Naive thymus-derived CD4-positive, alpha-beta T cell (primary cell): ENCODE data around the gene OMP. TPM values are rescaled to one million over a fixed set of nuclear protein-coding genes. Genes with fewer than 3 reads are reported as not detected.

Experiments used
- ATAC-seq: fragments of 150-1000 bp; cut with Tn5 transposase; 2 replicates; pipeline ENCODE4 v1.10.0; 2021; ENCODE audit warnings: mild to moderate bottlenecking, moderate library complexity
- CTCF ChIA-PET: fragments of 350-600 bp; sonication (Branson Sonifier 250); formaldehyde crosslinking; loops from one replicate; lab custom pipeline; 2021; ENCODE audit warnings: antibody characterized with exemption; lab: Charles Lee
- POLR2A ChIA-PET: fragments of 350-600 bp; sonication (Branson Sonifier 250); formaldehyde crosslinking; loops from one replicate; lab custom pipeline; 2021; ENCODE audit warnings: antibody characterized with exemption, inconsistent platforms; lab: Charles Lee
- DNase-seq, 9 donors: peaks; one replicate each; pipeline versions ENCODE4 v3.0.0 to v3.0.0-alpha.2; 2020 to 2022; ENCODE audit warnings: mixed read lengths in 1 of 9
- H3K27ac ChIP-seq: one replicate; pipeline ENCODE4 v1.7.0; 2013; ENCODE audit warnings: mild to moderate bottlenecking, low read depth, low read length, moderate library complexity
- H3K27me3 ChIP-seq, 2 donors: one replicate each; pipeline ENCODE4 v1.7.0; 2013; ENCODE audit warnings: low read length in 2 of 2, mild to moderate bottlenecking in 2 of 2, moderate library complexity in 2 of 2; ENCODE audit not compliant: control insufficient read depth in 2 of 2, insufficient read depth in 2 of 2
- H3K36me3 ChIP-seq, 3 experiments: 1 replicate in 2 of 3; 2 replicates in 1 of 3; pipeline ENCODE4 v1.7.0; 2013; ENCODE audit warnings: low read length in 3 of 3, mild to moderate bottlenecking in 3 of 3, moderate library complexity in 1 of 3; ENCODE audit not compliant: insufficient read depth in 3 of 3, control insufficient read depth in 2 of 3
- H3K4me1 ChIP-seq, 2 donors: one replicate each; pipeline ENCODE4 v1.7.0; 2013; ENCODE audit warnings: low read length in 2 of 2, mild to moderate bottlenecking in 2 of 2, moderate library complexity in 1 of 2; ENCODE audit not compliant: control insufficient read depth in 2 of 2, insufficient read depth in 2 of 2
- H3K4me3 ChIP-seq: 2 replicates; pipeline ENCODE4 v1.7.0; 2013; ENCODE audit warnings: mild to moderate bottlenecking, low read length
- H3K9me3 ChIP-seq, 3 experiments: 1 replicate in 2 of 3; 2 replicates in 1 of 3; pipeline ENCODE4 v1.7.0; 2013; ENCODE audit warnings: low read length in 3 of 3; ENCODE audit not compliant: control insufficient read depth in 2 of 3
- H3K27ac Mint-ChIP-seq, 9 donors: one replicate each; pipeline ENCODE4 v1.8.0; 2020 to 2022; ENCODE audit warnings: mixed read lengths in 9 of 9, mild to moderate bottlenecking in 8 of 9, moderate library complexity in 5 of 9, inconsistent platforms in 2 of 9
- H3K27me3 Mint-ChIP-seq, 5 donors: one replicate each; pipeline ENCODE4 v1.8.0; 2021 to 2022; ENCODE audit warnings: mixed read lengths in 5 of 5, mild to moderate bottlenecking in 1 of 5
- H3K36me3 Mint-ChIP-seq, 5 donors: one replicate each; pipeline ENCODE4 v1.8.0; 2020 to 2022; ENCODE audit warnings: mixed read lengths in 5 of 5, mild to moderate bottlenecking in 3 of 5, inconsistent platforms in 1 of 5
- H3K4me1 Mint-ChIP-seq, 7 donors: one replicate each; pipeline ENCODE4 v1.8.0; 2020 to 2022; ENCODE audit warnings: mixed read lengths in 7 of 7, mild to moderate bottlenecking in 3 of 7, inconsistent platforms in 1 of 7
- H3K4me3 Mint-ChIP-seq, 10 donors: one replicate each; pipeline ENCODE4 v1.8.0; 2020 to 2022; ENCODE audit warnings: mild to moderate bottlenecking in 10 of 10, mixed read lengths in 10 of 10, moderate library complexity in 6 of 10, inconsistent platforms in 2 of 10
- H3K9me3 Mint-ChIP-seq, 11 donors: one replicate each; pipeline ENCODE4 v1.8.0; 2020 to 2022; ENCODE audit warnings: mixed read lengths in 11 of 11, mild to moderate bottlenecking in 4 of 11, inconsistent platforms in 1 of 11, moderate library complexity in 1 of 11
- intact Hi-C, 2 donors: fragments of 100-400 bp; cut with micrococcal nuclease; formaldehyde crosslinking; loops; one replicate each; pipeline ENCODE4 v1.15.1; 2023
- polyA plus RNA-seq, 2 donors: library from polyadenylated mRNA; unstranded; fragments of 300-500 nt; fragmentation: Illumina TruSeq; gene quantifications; one replicate each; pipeline ENCODE4 v1.2.3, GENCODE V29; 2021
- total RNA-seq, 6 experiments: library from RNA in 5 of 6; stranded (reverse) in 5 of 6; gene quantifications; 1 replicate in 5 of 6; 2 replicates in 1 of 6; pipeline ENCODE4 v1.2.3 and lab custom pipeline; 2021 to 2026

OMP gene
- total and polyA plus RNA-seq, 7 experiments from 2014 or later = 1.1 TPM; not detected in 6

GRCh38 chr11:77063407-77063806 is 39.2 kb upstream of the OMP start:
- H3K4me1 ChIP-seq = peaks cover 0 to 9% of the 10 kb centered on the region in 2 donors
- Mint-ChIP-seq H3K36me3 (no peaks in the 10 kb centered on the region), H3K27ac (no peak overlapping the region), H3K9me3 (peaks cover 0 to 10% (median 1%) of the 10 kb centered on the region in 11 donors), H3K27me3 (peaks cover 0 to 56% (median 0%) of the 10 kb centered on the region in 5 donors), H3K4me3 (no peak overlapping the region), H3K4me1 (peaks cover 3 to 17% (median 15%) of the 10 kb centered on the region in 7 donors)
- no peaks in the 10 kb centered on the region for H3K27me3 ChIP-seq
- no peaks in the 10 kb centered on the region for H3K36me3 ChIP-seq
- ChIA-PET CTCF (interaction anchor here (1.3 to 4.2 kb wide), 2 partner anchors 23 to 28 kb away, joined by 3 to 25 read pairs; no protein-coding TSS in a partner anchor), POLR2A (interaction anchor here (0.7 kb wide), 1 partner anchor 1137 kb away, joined by 3 read pairs; no protein-coding TSS in a partner anchor)
- H3K27ac ChIP-seq = no peak overlapping the region
- no peaks in the 10 kb centered on the region for H3K9me3 ChIP-seq
- no peak for ATAC-seq
- DNase-seq = no peak
- no peak overlapping the region for H3K4me3 ChIP-seq
- intact Hi-C loops = no loop called here

GRCh38 chr11:77063861-77064260 is 38.8 kb upstream of the OMP start:
- ATAC-seq (no peak), DNase-seq (no peak)
- no peak overlapping the region for H3K4me3 Mint-ChIP-seq
- ChIA-PET CTCF (interaction anchor here (0.8 to 4.2 kb wide), 3 partner anchors 23 to 31 kb away, joined by 3 to 25 read pairs (median 3); no protein-coding TSS in a partner anchor), POLR2A (interaction anchor here (1.0 kb wide), 1 partner anchor 18 kb away, joined by 8 read pairs; no protein-coding TSS in a partner anchor)
- peaks cover 0 to 51% (median 0%) of the 10 kb centered on the region in 5 donors for H3K27me3 Mint-ChIP-seq
- H3K9me3 Mint-ChIP-seq = peaks cover 0 to 10% (median 1%) of the 10 kb centered on the region in 11 donors
- H3K36me3 ChIP-seq = no peaks in the 10 kb centered on the region
- H3K36me3 Mint-ChIP-seq = no peaks in the 10 kb centered on the region
- H3K9me3 ChIP-seq = no peaks in the 10 kb centered on the region
- no peak overlapping the region for H3K27ac ChIP-seq
- intact Hi-C loops = no loop called here
- no peak overlapping the region for H3K4me3 ChIP-seq
- H3K27ac Mint-ChIP-seq = no peak overlapping the region
- no peaks in the 10 kb centered on the region for H3K27me3 ChIP-seq
- peaks cover 0 to 9% of the 10 kb centered on the region in 2 donors for H3K4me1 ChIP-seq
- peaks cover 5 to 21% (median 16%) of the 10 kb centered on the region in 7 donors for H3K4me1 Mint-ChIP-seq

GRCh38 chr11:77064648-77065217 is 37.9 kb upstream of the OMP start:
- no peaks in the 10 kb centered on the region for H3K9me3 ChIP-seq
- no peaks in the 10 kb centered on the region for H3K36me3 ChIP-seq
- DNase-seq = no peak
- H3K27me3 ChIP-seq = no peaks in the 10 kb centered on the region
- peaks cover 0 to 9% of the 10 kb centered on the region in 2 donors for H3K4me1 ChIP-seq
- no peak overlapping the region for H3K4me3 ChIP-seq
- ChIA-PET CTCF (interaction anchor here (0.8 to 4.2 kb wide), 5 partner anchors 13 to 31 kb away, joined by 3 to 25 read pairs (median 4); no protein-coding TSS in a partner anchor), POLR2A (interaction anchor here (1.0 kb wide), 1 partner anchor 17 kb away, joined by 8 read pairs; no protein-coding TSS in a partner anchor)
- H3K27me3 Mint-ChIP-seq = peaks cover 0 to 49% (median 0%) of the 10 kb centered on the region in 5 donors
- peak overlapping the region in 6 of 10 donors; percentile 8 to 83 (median 33) for H3K4me3 Mint-ChIP-seq
- peaks cover 0 to 10% (median 1%) of the 10 kb centered on the region in 11 donors for H3K9me3 Mint-ChIP-seq
- H3K4me1 Mint-ChIP-seq = peaks cover 5 to 24% (median 20%) of the 10 kb centered on the region in 7 donors
- intact Hi-C loops = loop anchor here in 1 of 2 donors (5.0 kb wide), 1 partner anchor 348 kb away; no protein-coding TSS in a partner anchor
- peak overlapping the region in 3 of 9 donors; percentile 29 to 79 (median 34) for H3K27ac Mint-ChIP-seq
- H3K36me3 Mint-ChIP-seq = no peaks in the 10 kb centered on the region
- no peak overlapping the region for H3K27ac ChIP-seq
- ATAC-seq = no peak

GRCh38 chr11:77065878-77066228 is 36.8 kb upstream of the OMP start:
- H3K27me3 ChIP-seq = no peaks in the 10 kb centered on the region
- no peaks in the 10 kb centered on the region for H3K36me3 Mint-ChIP-seq
- POLR2A ChIA-PET = interaction anchor here (0.6 to 1.1 kb wide), 2 partner anchors 18 to 19 kb away, joined by 3 read pairs; no protein-coding TSS in a partner anchor
- H3K4me1 ChIP-seq = peaks cover 0 to 9% of the 10 kb centered on the region in 2 donors
- H3K9me3 Mint-ChIP-seq = peaks cover 0 to 10% (median 1%) of the 10 kb centered on the region in 11 donors
- H3K4me1 Mint-ChIP-seq = peaks cover 5 to 28% (median 21%) of the 10 kb centered on the region in 7 donors
- CTCF ChIA-PET = interaction anchor here (0.6 to 4.2 kb wide), 4 partner anchors 15 to 1187 kb away, joined by 4 to 25 read pairs (median 4); no protein-coding TSS in a partner anchor
- peak overlapping the region; percentile 81 to 95 (median 87) for H3K4me3 Mint-ChIP-seq
- peaks cover 0 to 38% (median 0%) of the 10 kb centered on the region in 5 donors for H3K27me3 Mint-ChIP-seq
- peak overlapping the region; percentile 73 for H3K4me3 ChIP-seq
- no peaks in the 10 kb centered on the region for H3K36me3 ChIP-seq
- H3K27ac ChIP-seq = no peak overlapping the region
- peak overlapping the region in 8 of 9 donors; percentile 24 to 95 (median 82) for H3K27ac Mint-ChIP-seq
- peak in 2 of 9 donors; percentile 13 to 18 for DNase-seq
- H3K9me3 ChIP-seq = no peaks in the 10 kb centered on the region
- ATAC-seq = no peak
- intact Hi-C loops = loop anchor here (1.0 to 5.0 kb wide), 7 partner anchors 17 to 755 kb away; partner anchors contain the start of genes AAMDC (in 2 of the 2) and RSF1 (in 2 of the 2)

- H3K36me3 ChIP-seq = no peaks in the 10 kb centered on the region
- CTCF ChIA-PET = interaction anchor here (0.6 to 4.2 kb wide), 4 partner anchors 15 to 1188 kb away, joined by 3 to 25 read pairs (median 4); no protein-coding TSS in a partner anchor
- no peaks in the 10 kb centered on the region for H3K27me3 ChIP-seq
- ATAC-seq = peak; percentile 98
- H3K4me1 ChIP-seq = peaks cover 0 to 9% of the 10 kb centered on the region in 2 donors
- POLR2A ChIA-PET = interaction anchor here (0.6 to 1.1 kb wide), 2 partner anchors 18 to 19 kb away, joined by 3 read pairs; no protein-coding TSS in a partner anchor
- peak within 1 kb of the TSS; percentile 81 to 95 (median 87) for H3K4me3 Mint-ChIP-seq
- H3K27ac Mint-ChIP-seq = peak within 1 kb of the TSS in 8 of 9 donors; percentile 49 to 95 (median 82)
- no peaks in the 10 kb centered on the region for H3K9me3 ChIP-seq
- peaks cover 5 to 28% (median 21%) of the 10 kb centered on the region in 7 donors for H3K4me1 Mint-ChIP-seq
- no peaks in the 10 kb centered on the region for H3K36me3 Mint-ChIP-seq
- H3K9me3 Mint-ChIP-seq = peaks cover 0 to 10% (median 0%) of the 10 kb centered on the region in 11 donors
- DNase-seq = peak; percentile 72 to 93 (median 85)
- intact Hi-C loops = loop anchor here (1.0 to 5.0 kb wide), 7 partner anchors 16 to 754 kb away; partner anchors contain the start of genes AAMDC (in 2 of the 2) and RSF1 (in 2 of the 2)
- peak within 1 kb of the TSS; percentile 73 for H3K27ac ChIP-seq
- H3K27me3 Mint-ChIP-seq = peaks cover 0 to 32% (median 0%) of the 10 kb centered on the region in 5 donors
- peak within 1 kb of the TSS; percentile 73 for H3K4me3 ChIP-seq
These were observed 36.2 kb upstream of the OMP start, which contains the start of gene CAPN5 for GRCh38 chr11:77066229-77067042. Gene CAPN5, plus strand, starts transcription at chr11:77066971. Its CDS starts 17,916 bp downstream, at chr11:77084887.
